HFF-Myc (cell line): ENCODE results near the gene PHLDA3.

Experiments
- DNase-seq: peaks from one replicate; pipeline ENCODE4 v3.0.0-alpha.2; 2011; ENCODE audit warnings: low read depth; ENCODE audit errors: extremely low read depth
- H3K4me3 ChIP-seq: replicated peaks from 2 replicates; pipeline ENCODE4 v1.5.1; 2011; ENCODE audit warnings: low read depth, mild to moderate bottlenecking, control low read depth, low read length
- CTCF ChIP-seq: IDR thresholded peaks from 2 replicates; pipeline ENCODE4 v1.5.1; 2012; ENCODE audit warnings: mild to moderate bottlenecking, low read depth, low read length, control low read depth; ENCODE audit errors: missing control alignments

The PHLDA3 gene

GRCh38 chr1:201457508-201457960 lies 11.5 kb downstream of the PHLDA3 start:
- DNase-seq, result no peak
- no peak for TF ChIP-seq CTCF
- no peak overlapping the region for H3K4me3 ChIP-seq

- no peak overlapping the region for H3K4me3 ChIP-seq
- no peak for TF ChIP-seq CTCF
- no peak for DNase-seq
These were observed 12.3 kb downstream of the PHLDA3 start for GRCh38 chr1:201456499-201457309.

- no peak for TF ChIP-seq CTCF
- no peak overlapping the region for H3K4me3 ChIP-seq
- no peak for DNase-seq
These were observed 13.9 kb downstream of the PHLDA3 start for GRCh38 chr1:201455098-201455497.

- DNase-seq, result no peak
- H3K4me3 ChIP-seq, result no peak overlapping the region
- TF ChIP-seq CTCF, result no peak
These were observed 14.4 kb downstream of the PHLDA3 start for GRCh38 chr1:201454608-201455007.

GRCh38 chr1:201452866-201453265 lies 16.1 kb downstream of the PHLDA3 start:
- DNase-seq, result no peak
- no peak overlapping the region for H3K4me3 ChIP-seq
- no peak for TF ChIP-seq CTCF

GRCh38 chr1:201450721-201451291 lies 18.2 kb downstream of the PHLDA3 start:
- no peak overlapping the region for H3K4me3 ChIP-seq
- DNase-seq, result no peak
- TF ChIP-seq CTCF, result no peak
